ENCODE results near the gene PLEKHG5. TPM values are rescaled to one million over a fixed set of nuclear protein-coding genes. Genes with fewer than 3 reads are reported as not detected.
A peak's percentile ranks its signal among the peaks of the same experiment; 100 is the strongest.

Gene PLEKHG5
- total and polyA plus RNA-seq, 2 donors (not counting 1 experiment from before 2014, with no cell fraction given) = 0.42 to 3.3 TPM

- H3K9me3 ChIP-seq (ENCODE audit: control insufficient read depth, insufficient read depth, low read depth, low read length) = no peaks in the 10 kb centered on the region
- no peak overlapping the region for H2AFZ ChIP-seq (ENCODE audit: low read length)
- peaks cover 18% of the 10 kb centered on the region for H3K27me3 ChIP-seq (ENCODE audit: control insufficient read depth, insufficient read depth, low read length)
- no peaks in the 10 kb centered on the region for H3K4me1 ChIP-seq (ENCODE audit: control insufficient read depth, extremely low read depth, insufficient read depth, low read length)
- no peaks in the 10 kb centered on the region for H3K36me3 ChIP-seq (ENCODE audit: control insufficient read depth, insufficient read depth, low read length)
- TF ChIP-seq CTCF (conservative IDR thresholded peaks at IDR 0.05 in 1 of 2, IDR thresholded peaks at IDR 0.05 in 1 of 2; ENCODE audit: low read depth in 1 of 2, low read length in 2 of 2) (no peak), EZH2 (IDR thresholded peaks at IDR 0.05; ENCODE audit: low read length, missing control alignments) (no peak)
- H4K20me1 ChIP-seq (ENCODE audit: control insufficient read depth, extremely low read depth, insufficient read depth, low read length) = no peaks in the 10 kb centered on the region
- no peak for DNase-seq (ENCODE audit: low read depth in 2 of 2)
- H3K79me2 ChIP-seq (ENCODE audit: control insufficient read depth, insufficient read depth, low read length) = no peaks in the 10 kb centered on the region
- peak overlapping the region; percentile 35 for H3K4me2 ChIP-seq (ENCODE audit: extremely low read depth, insufficient read depth, low read length)
- H3K27ac ChIP-seq (ENCODE audit: insufficient read depth, low read length) = no peak overlapping the region
- H3K4me3 ChIP-seq (replicated peaks in 1 of 4; ENCODE audit: control extremely low read depth in 1 of 4, insufficient read depth in 1 of 4, low read depth in 3 of 4, low read length in 4 of 4) = peak overlapping the region; percentile 4 to 55 (median 29)
- no peak overlapping the region for H3K9ac ChIP-seq (ENCODE audit: insufficient read depth, low read length)
Observed at GRCh38 chr1:6496890-6497214, 5.4 kb upstream of the PLEKHG5 start.

- TF ChIP-seq EZH2 (IDR thresholded peaks at IDR 0.05; ENCODE audit: low read length, missing control alignments) (no peak), CTCF (conservative IDR thresholded peaks at IDR 0.05 in 1 of 2, IDR thresholded peaks at IDR 0.05 in 1 of 2; ENCODE audit: low read depth in 1 of 2, low read length in 2 of 2) (no peak)
- Histone ChIP-seq H4K20me1 (ENCODE audit: control insufficient read depth, extremely low read depth, insufficient read depth, low read length) (no peaks in the 10 kb centered on the region), H3K79me2 (ENCODE audit: control insufficient read depth, insufficient read depth, low read length) (no peaks in the 10 kb centered on the region), H3K4me3 (replicated peaks in 1 of 4; ENCODE audit: control extremely low read depth in 1 of 4, insufficient read depth in 1 of 4, low read depth in 3 of 4, low read length in 4 of 4) (peak overlapping the region in 2 of 4 experiments; percentile 35 to 55), H3K36me3 (ENCODE audit: control insufficient read depth, insufficient read depth, low read length) (no peaks in the 10 kb centered on the region), H3K9me3 (ENCODE audit: control insufficient read depth, insufficient read depth, low read depth, low read length) (no peaks in the 10 kb centered on the region), H3K27ac (ENCODE audit: insufficient read depth, low read length) (no peak overlapping the region), H2AFZ (ENCODE audit: low read length) (no peak overlapping the region), H3K9ac (ENCODE audit: insufficient read depth, low read length) (no peak overlapping the region), H3K4me1 (ENCODE audit: control insufficient read depth, extremely low read depth, insufficient read depth, low read length) (no peaks in the 10 kb centered on the region), H3K27me3 (ENCODE audit: control insufficient read depth, insufficient read depth, low read length) (peaks cover 14% of the 10 kb centered on the region), H3K4me2 (ENCODE audit: extremely low read depth, insufficient read depth, low read length) (no peak overlapping the region)
- no peak for DNase-seq (ENCODE audit: low read depth in 2 of 2)
Observed at GRCh38 chr1:6496365-6496721, 4.9 kb upstream of the PLEKHG5 start.

GRCh38 chr1:6495540-6496364 lies 4.3 kb upstream of the PLEKHG5 start:
- H3K4me2 ChIP-seq (ENCODE audit: extremely low read depth, insufficient read depth, low read length) = no peak overlapping the region
- TF ChIP-seq EZH2 (IDR thresholded peaks at IDR 0.05; ENCODE audit: low read length, missing control alignments) (no peak), CTCF (conservative IDR thresholded peaks at IDR 0.05 in 1 of 2, IDR thresholded peaks at IDR 0.05 in 1 of 2; ENCODE audit: low read depth in 1 of 2, low read length in 2 of 2) (no peak)

More at GRCh38 chr1:6495540-6496364, 4.3 kb upstream of the PLEKHG5 start:
- Histone ChIP-seq H4K20me1 (ENCODE audit: control insufficient read depth, extremely low read depth, insufficient read depth, low read length) (no peaks in the 10 kb centered on the region), H3K4me3 (replicated peaks in 1 of 4; ENCODE audit: control extremely low read depth in 1 of 4, insufficient read depth in 1 of 4, low read depth in 3 of 4, low read length in 4 of 4) (no peak overlapping the region), H3K27ac (ENCODE audit: insufficient read depth, low read length) (no peak overlapping the region), H3K27me3 (ENCODE audit: control insufficient read depth, insufficient read depth, low read length) (peaks cover 14% of the 10 kb centered on the region), H3K9ac (ENCODE audit: insufficient read depth, low read length) (no peak overlapping the region), H3K4me1 (ENCODE audit: control insufficient read depth, extremely low read depth, insufficient read depth, low read length) (no peaks in the 10 kb centered on the region), H3K79me2 (ENCODE audit: control insufficient read depth, insufficient read depth, low read length) (no peaks in the 10 kb centered on the region), H2AFZ (ENCODE audit: low read length) (no peak overlapping the region), H3K9me3 (ENCODE audit: control insufficient read depth, insufficient read depth, low read depth, low read length) (no peaks in the 10 kb centered on the region), H3K36me3 (ENCODE audit: control insufficient read depth, insufficient read depth, low read length) (no peaks in the 10 kb centered on the region)
- DNase-seq (ENCODE audit: low read depth in 2 of 2) = no peak
